AG04449 (cell line): ENCODE data around the gene MLPH.

Experiments used
- CTCF ChIA-PET: fragments of 350-600 bp; formaldehyde crosslinking; extraction: SDS; loops from one replicate; lab custom pipeline; 2021; ENCODE audit warnings: antibody characterized with exemption; lab: Yijun Ruan, JAX
- POLR2A ChIA-PET: fragments of 400-600, 350-600 bp; formaldehyde crosslinking; extraction: SDS; loops from one replicate; lab custom pipeline; 2020; ENCODE audit warnings: antibody characterized with exemption, inconsistent platforms; lab: Yijun Ruan, JAX
- DNase-seq: peaks from one replicate; pipeline ENCODE4 v3.0.0-alpha.2; 2010; ENCODE audit warnings: low read depth, low spot score
- H3K4me3 ChIP-seq: 2 replicates; pipeline ENCODE4 v1.5.1; 2011; ENCODE audit warnings: low read depth, mild to moderate bottlenecking, control low read depth, low read length
- TF ChIP-seq, protein P1 (sequence below): IDR thresholded peaks from one replicate; pipeline ENCODE4 v1.5.1; 2011; ENCODE audit warnings: mild to moderate bottlenecking, moderate library complexity, low read length, control low read depth, inconsistent platforms; ENCODE audit not compliant: insufficient read depth; ENCODE audit errors: missing control alignments

Gene MLPH

DNA sequence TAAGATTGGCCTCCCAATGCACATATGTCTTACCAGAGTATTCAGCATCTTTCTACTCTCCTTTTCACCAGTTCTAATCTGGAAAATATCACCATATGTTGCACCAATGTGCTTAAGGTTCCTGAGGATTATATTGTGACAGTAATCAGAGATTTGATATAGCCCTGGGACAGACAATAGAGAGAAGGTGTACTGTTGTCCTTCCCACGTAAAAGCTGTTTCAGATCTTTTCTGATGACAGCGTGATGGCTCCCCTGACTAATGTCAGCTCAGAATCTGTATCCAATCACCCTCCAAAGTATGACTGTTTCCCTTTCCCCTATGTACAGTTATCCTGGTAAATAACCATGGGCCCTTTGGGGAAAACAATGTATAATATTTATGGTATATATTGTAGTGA, 9.0 kb upstream of the MLPH start:
- H3K4me3 ChIP-seq, result no peak overlapping the region
- POLR2A ChIA-PET, result no interaction called here
- TF ChIP-seq, protein P1, sequence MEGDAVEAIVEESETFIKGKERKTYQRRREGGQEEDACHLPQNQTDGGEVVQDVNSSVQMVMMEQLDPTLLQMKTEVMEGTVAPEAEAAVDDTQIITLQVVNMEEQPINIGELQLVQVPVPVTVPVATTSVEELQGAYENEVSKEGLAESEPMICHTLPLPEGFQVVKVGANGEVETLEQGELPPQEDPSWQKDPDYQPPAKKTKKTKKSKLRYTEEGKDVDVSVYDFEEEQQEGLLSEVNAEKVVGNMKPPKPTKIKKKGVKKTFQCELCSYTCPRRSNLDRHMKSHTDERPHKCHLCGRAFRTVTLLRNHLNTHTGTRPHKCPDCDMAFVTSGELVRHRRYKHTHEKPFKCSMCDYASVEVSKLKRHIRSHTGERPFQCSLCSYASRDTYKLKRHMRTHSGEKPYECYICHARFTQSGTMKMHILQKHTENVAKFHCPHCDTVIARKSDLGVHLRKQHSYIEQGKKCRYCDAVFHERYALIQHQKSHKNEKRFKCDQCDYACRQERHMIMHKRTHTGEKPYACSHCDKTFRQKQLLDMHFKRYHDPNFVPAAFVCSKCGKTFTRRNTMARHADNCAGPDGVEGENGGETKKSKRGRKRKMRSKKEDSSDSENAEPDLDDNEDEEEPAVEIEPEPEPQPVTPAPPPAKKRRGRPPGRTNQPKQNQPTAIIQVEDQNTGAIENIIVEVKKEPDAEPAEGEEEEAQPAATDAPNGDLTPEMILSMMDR, result no peak
- no peak for DNase-seq
- CTCF ChIA-PET, result interaction anchor here (1.2 to 6.2 kb wide), 5 partner anchors 9 to 58 kb away, joined by 4 to 82 read pairs (median 47); partner anchors contain the start of gene MLPH

DNA sequence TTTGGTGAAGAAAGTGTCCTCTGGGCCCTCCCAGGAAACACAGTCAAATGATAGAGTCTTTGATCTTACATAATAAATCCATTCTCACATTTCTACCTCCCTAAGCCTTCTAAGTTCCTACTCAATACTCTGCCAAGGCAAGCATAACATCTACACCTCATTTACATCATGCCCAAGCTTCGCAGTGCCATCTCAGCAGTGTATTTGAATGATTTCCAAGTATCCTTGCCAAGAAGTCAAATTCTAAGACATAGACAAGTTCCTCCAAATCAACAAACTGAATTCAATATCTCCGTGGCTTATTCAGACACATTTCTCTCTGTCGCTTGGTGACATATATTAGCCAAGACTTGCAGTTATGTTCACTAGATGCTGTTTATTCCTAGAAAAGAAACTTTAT, 8.1 kb upstream of the MLPH start:
- no peak for DNase-seq
- ChIA-PET CTCF (interaction anchor here (0.8 to 6.2 kb wide), 3 partner anchors 8 to 93 kb away, joined by 4 to 82 read pairs (median 41); partner anchors contain the start of gene MLPH), POLR2A (interaction anchor here (0.7 kb wide), 1 partner anchor 75 kb away, joined by 3 read pairs; no protein-coding TSS in a partner anchor)
- TF ChIP-seq, protein P1, result no peak
- H3K4me3 ChIP-seq, result no peak overlapping the region

DNA sequence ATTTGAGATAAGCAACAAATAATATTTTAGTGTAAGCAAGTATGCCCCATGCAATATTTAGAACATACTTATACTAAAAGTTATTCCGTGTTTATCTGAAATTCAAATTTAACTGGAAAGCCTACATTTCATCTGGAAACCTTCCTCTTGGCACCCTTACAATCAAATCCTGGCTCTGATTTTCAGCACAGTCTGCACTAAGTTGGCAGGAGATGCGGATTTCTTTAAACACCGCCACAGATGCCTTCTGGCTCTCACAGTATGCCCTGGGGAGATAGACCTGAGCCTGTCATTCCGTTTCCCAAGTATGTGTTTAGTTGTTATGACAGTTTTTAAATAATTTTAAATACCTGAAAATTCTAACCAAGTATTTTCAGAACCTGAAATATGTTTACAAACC, 7.3 kb upstream of the MLPH start:
- TF ChIP-seq, protein P1, result no peak
- POLR2A ChIA-PET, result no interaction called here
- no peak overlapping the region for H3K4me3 ChIP-seq
- no peak for DNase-seq
- CTCF ChIA-PET, result interaction anchor here (0.9 kb wide), 1 partner anchor 92 kb away, joined by 3 read pairs; no protein-coding TSS in a partner anchor

DNA sequence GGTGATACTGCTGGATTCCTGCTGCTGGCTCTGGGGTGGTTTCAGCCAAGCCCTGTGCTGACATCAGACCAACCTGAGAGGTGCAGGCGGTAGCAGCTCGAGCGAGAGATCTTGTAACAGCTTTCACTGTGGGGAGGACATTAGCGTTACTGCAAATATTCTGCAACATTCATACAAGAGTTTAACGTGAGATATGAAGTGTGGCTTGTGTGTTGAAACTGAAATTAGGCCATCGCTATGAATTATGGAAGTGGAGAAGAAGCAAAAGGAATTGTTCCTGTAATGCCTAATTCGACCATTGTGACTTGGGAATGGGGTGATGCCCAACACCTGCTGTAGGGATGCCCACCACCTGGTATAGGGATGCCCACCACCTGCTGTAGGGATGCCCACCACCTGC, 6.5 kb upstream of the MLPH start:
- H3K4me3 ChIP-seq, result no peak overlapping the region
- TF ChIP-seq, protein P1, result no peak
- DNase-seq, result no peak
- ChIA-PET POLR2A (no interaction called here), CTCF (interaction anchor here (0.9 to 4.5 kb wide), 5 partner anchors 11 to 359 kb away, joined by 3 to 39 read pairs (median 19); no protein-coding TSS in a partner anchor)

DNA sequence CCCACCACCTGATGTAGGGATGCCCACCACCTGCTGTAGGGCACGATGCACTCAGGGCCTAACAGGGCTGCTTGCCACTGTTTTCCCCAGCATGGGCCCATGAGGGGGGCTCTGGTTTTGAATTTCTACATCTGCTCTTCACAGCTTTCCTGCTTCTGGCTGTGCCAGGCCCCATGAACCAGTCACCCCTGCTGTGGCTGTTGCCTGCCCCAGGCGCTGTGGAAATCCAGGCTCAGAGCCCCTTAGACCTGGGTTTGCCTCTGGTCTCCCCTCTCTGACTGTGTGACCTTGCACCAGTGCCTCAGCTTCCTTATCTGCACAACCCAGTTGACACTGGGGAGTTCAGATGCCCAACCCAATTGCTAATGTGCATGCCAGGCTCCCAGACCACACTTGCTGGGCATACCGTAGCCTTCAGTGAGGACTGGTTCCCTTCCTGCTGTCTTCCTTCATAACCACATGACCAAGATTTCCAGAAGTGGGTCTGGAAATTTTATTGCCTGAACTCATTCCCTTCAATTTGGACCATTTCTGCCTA, 6.0 kb upstream of the MLPH start:
- POLR2A ChIA-PET, result no interaction called here
- H3K4me3 ChIP-seq, result no peak overlapping the region
- CTCF ChIA-PET, result interaction anchor here (1.2 to 4.5 kb wide), 9 partner anchors 11 to 359 kb away, joined by 3 to 39 read pairs (median 15); no protein-coding TSS in a partner anchor
- DNase-seq, result no peak
- TF ChIP-seq, protein P1, result no peak

DNA sequence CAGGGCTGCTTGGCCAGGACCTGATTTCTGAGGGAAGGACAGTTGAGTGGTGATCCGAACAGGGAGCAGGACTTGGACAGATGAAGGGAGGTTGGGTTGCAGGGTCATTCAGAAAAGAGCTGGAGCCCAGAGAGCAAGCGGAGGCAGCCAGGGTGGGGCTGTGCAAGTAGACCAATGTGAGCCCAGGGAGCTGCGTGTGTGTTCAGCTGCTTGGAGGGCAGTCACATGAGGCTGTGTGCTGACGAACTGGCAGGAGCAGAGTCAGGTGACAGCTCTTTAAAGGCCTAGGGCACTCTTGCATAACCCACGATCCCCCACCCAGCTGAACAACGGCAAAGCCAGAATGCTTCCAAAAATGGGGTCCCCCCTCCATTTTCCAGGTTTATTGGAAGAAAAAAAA, 4.6 kb upstream of the MLPH start:
- TF ChIP-seq, protein P1, result no peak

More for the DNA sequence above, 4.6 kb upstream of the MLPH start:
- no peak for DNase-seq
- no peak overlapping the region for H3K4me3 ChIP-seq
- ChIA-PET CTCF (interaction anchor here (0.6 to 10.5 kb wide), 24 partner anchors 7 to 361 kb away, joined by 3 to 82 read pairs (median 4); no protein-coding TSS in a partner anchor), POLR2A (interaction anchor here (0.9 kb wide), 1 partner anchor 15 kb away, joined by 3 read pairs; no protein-coding TSS in a partner anchor)
